ENCODE results near the gene NUBP1.

The NUBP1 gene

GRCh38 chr16:10791048-10791447 lies 47.4 kb downstream of the NUBP1 start:
- Histone ChIP-seq H3K79me2 (ENCODE audit: insufficient read depth, low read length) (no peaks in the 10 kb centered on the region), H3K9me3 (ENCODE audit: low read length) (peaks cover 7% of the 10 kb centered on the region; the same call in 1 of the 2 replicates), H2AFZ (ENCODE audit: low read length) (no peak overlapping the region), H3K9me2 (ENCODE audit: low read depth, low read length) (no peaks in the 10 kb centered on the region), H4K20me1 (ENCODE audit: insufficient read depth, low read length) (no peaks in the 10 kb centered on the region), H3K4me2 (ENCODE audit: low read length) (no peak overlapping the region), H3K4me1 (ENCODE audit: insufficient read depth, low read length, severe bottlenecking) (peaks cover 17% of the 10 kb centered on the region), H3K9ac (ENCODE audit: low read length) (no peak overlapping the region), H3K27me3 (ENCODE audit: insufficient read depth, low read length) (no peaks in the 10 kb centered on the region; the same call in 1 of the 2 replicates), H3F3A (ENCODE audit: insufficient read depth, low read length) (no peaks in the 10 kb centered on the region), H3K36me3 (ENCODE audit: insufficient read depth, low read length) (peaks cover 7% of the 10 kb centered on the region; the same call in 1 of the 2 replicates), H3K27ac (ENCODE audit: low read depth, low read length, poor library complexity, severe bottlenecking) (no peak overlapping the region), H3K4me3 (ENCODE audit: low read depth, low read length, poor library complexity, severe bottlenecking) (no peak overlapping the region)
- no peak for TF ChIP-seq EZH2 (IDR thresholded peaks at IDR 0.05; ENCODE audit: borderline replicate concordance, low read length)
- TF ChIP-seq, protein P1, sequence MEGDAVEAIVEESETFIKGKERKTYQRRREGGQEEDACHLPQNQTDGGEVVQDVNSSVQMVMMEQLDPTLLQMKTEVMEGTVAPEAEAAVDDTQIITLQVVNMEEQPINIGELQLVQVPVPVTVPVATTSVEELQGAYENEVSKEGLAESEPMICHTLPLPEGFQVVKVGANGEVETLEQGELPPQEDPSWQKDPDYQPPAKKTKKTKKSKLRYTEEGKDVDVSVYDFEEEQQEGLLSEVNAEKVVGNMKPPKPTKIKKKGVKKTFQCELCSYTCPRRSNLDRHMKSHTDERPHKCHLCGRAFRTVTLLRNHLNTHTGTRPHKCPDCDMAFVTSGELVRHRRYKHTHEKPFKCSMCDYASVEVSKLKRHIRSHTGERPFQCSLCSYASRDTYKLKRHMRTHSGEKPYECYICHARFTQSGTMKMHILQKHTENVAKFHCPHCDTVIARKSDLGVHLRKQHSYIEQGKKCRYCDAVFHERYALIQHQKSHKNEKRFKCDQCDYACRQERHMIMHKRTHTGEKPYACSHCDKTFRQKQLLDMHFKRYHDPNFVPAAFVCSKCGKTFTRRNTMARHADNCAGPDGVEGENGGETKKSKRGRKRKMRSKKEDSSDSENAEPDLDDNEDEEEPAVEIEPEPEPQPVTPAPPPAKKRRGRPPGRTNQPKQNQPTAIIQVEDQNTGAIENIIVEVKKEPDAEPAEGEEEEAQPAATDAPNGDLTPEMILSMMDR (IDR thresholded peaks at IDR 0.05; ENCODE audit: low read length): no peak

- no peaks in the 10 kb centered on the region for H3K27me3 ChIP-seq (ENCODE audit: insufficient read depth, low read length)
- H3F3A ChIP-seq (ENCODE audit: insufficient read depth, low read length): no peaks in the 10 kb centered on the region
- H3K36me3 ChIP-seq (ENCODE audit: insufficient read depth, low read length): no peaks in the 10 kb centered on the region
- no peaks in the 10 kb centered on the region for H4K20me1 ChIP-seq (ENCODE audit: insufficient read depth, low read length)
- H3K27ac ChIP-seq (ENCODE audit: low read depth, low read length, poor library complexity, severe bottlenecking): no peak overlapping the region
- H3K9me3 ChIP-seq (ENCODE audit: low read length): no peaks in the 10 kb centered on the region
- no peak overlapping the region for H2AFZ ChIP-seq (ENCODE audit: low read length)
- H3K4me1 ChIP-seq (ENCODE audit: insufficient read depth, low read length, severe bottlenecking): no peaks in the 10 kb centered on the region
- H3K4me3 ChIP-seq (ENCODE audit: low read depth, low read length, poor library complexity, severe bottlenecking): no peak overlapping the region
- no peak overlapping the region for H3K9ac ChIP-seq (ENCODE audit: low read length)
- TF ChIP-seq EZH2 (IDR thresholded peaks at IDR 0.05; ENCODE audit: borderline replicate concordance, low read length): no peak
- TF ChIP-seq, protein P1 (IDR thresholded peaks at IDR 0.05; ENCODE audit: low read length): no peak
- no peaks in the 10 kb centered on the region for H3K79me2 ChIP-seq (ENCODE audit: insufficient read depth, low read length)
- no peaks in the 10 kb centered on the region for H3K9me2 ChIP-seq (ENCODE audit: low read depth, low read length)
- H3K4me2 ChIP-seq (ENCODE audit: low read length): no peak overlapping the region
These were observed 56.1 kb downstream of the NUBP1 start for GRCh38 chr16:10799736-10800135.

GRCh38 chr16:10805334-10805733 lies 61.7 kb downstream of the NUBP1 start:
- H3K36me3 ChIP-seq (ENCODE audit: insufficient read depth, low read length): no peaks in the 10 kb centered on the region
- H3K79me2 ChIP-seq (ENCODE audit: insufficient read depth, low read length): no peaks in the 10 kb centered on the region
- no peaks in the 10 kb centered on the region for H4K20me1 ChIP-seq (ENCODE audit: insufficient read depth, low read length)
- no peak overlapping the region for H3K9ac ChIP-seq (ENCODE audit: low read length)
- no peaks in the 10 kb centered on the region for H3F3A ChIP-seq (ENCODE audit: insufficient read depth, low read length)
- no peak overlapping the region for H3K4me2 ChIP-seq (ENCODE audit: low read length)
- H3K27me3 ChIP-seq (ENCODE audit: insufficient read depth, low read length): no peaks in the 10 kb centered on the region
- H3K4me1 ChIP-seq (ENCODE audit: insufficient read depth, low read length, severe bottlenecking): no peaks in the 10 kb centered on the region
- H3K27ac ChIP-seq (ENCODE audit: low read depth, low read length, poor library complexity, severe bottlenecking): no peak overlapping the region
- TF ChIP-seq EZH2 (IDR thresholded peaks at IDR 0.05; ENCODE audit: borderline replicate concordance, low read length): no peak
- TF ChIP-seq, protein P1 (IDR thresholded peaks at IDR 0.05; ENCODE audit: low read length): no peak
- H3K9me2 ChIP-seq (ENCODE audit: low read depth, low read length): no peaks in the 10 kb centered on the region
- no peaks in the 10 kb centered on the region for H3K9me3 ChIP-seq (ENCODE audit: low read length)
- no peak overlapping the region for H2AFZ ChIP-seq (ENCODE audit: low read length)
- H3K4me3 ChIP-seq (ENCODE audit: low read depth, low read length, poor library complexity, severe bottlenecking): no peak overlapping the region

Measured in OCI-LY1 (cell line).